GM15510 (cell line): ENCODE measurements around the gene CDH4.

ENCODE experiments used
- POLR2A ChIP-seq: IDR thresholded peaks from 3 replicates; pipeline ENCODE4 v1.6.1; 2011; ENCODE audit warnings: borderline replicate concordance; ENCODE audit not compliant: insufficient read length; ENCODE audit errors: extremely low read depth

CDH4 gene

GRCh38 chr20:61562897-61563504 is 310.9 kb downstream of the CDH4 start:
- TF ChIP-seq POLR2A = no peak

- TF ChIP-seq POLR2A = no peak
Observed at GRCh38 chr20:61564628-61565027, 312.6 kb downstream of the CDH4 start.

GRCh38 chr20:61565791-61566190 is 313.7 kb downstream of the CDH4 start:
- no peak for TF ChIP-seq POLR2A

GRCh38 chr20:61566691-61567090 is 314.6 kb downstream of the CDH4 start:
- no peak for TF ChIP-seq POLR2A

- no peak for TF ChIP-seq POLR2A
Observed at GRCh38 chr20:61567204-61567603, 315.1 kb downstream of the CDH4 start.

- no peak for TF ChIP-seq POLR2A
Observed at GRCh38 chr20:61569825-61570224, 317.8 kb downstream of the CDH4 start.

GRCh38 chr20:61570646-61571195 is 318.7 kb downstream of the CDH4 start:
- TF ChIP-seq POLR2A = no peak

GRCh38 chr20:61571221-61571620 is 319.2 kb downstream of the CDH4 start:
- TF ChIP-seq POLR2A = no peak

- TF ChIP-seq POLR2A = no peak
Observed at GRCh38 chr20:61571916-61572711, 320.1 kb downstream of the CDH4 start.

GRCh38 chr20:61572789-61573188 is 320.7 kb downstream of the CDH4 start:
- TF ChIP-seq POLR2A = no peak

GRCh38 chr20:61573415-61574305 is 321.6 kb downstream of the CDH4 start:
- TF ChIP-seq POLR2A = no peak

GRCh38 chr20:61575151-61575937 is 323.3 kb downstream of the CDH4 start:
- no peak for TF ChIP-seq POLR2A

- TF ChIP-seq POLR2A = no peak
Observed at GRCh38 chr20:61576372-61576771, 324.3 kb downstream of the CDH4 start.

GRCh38 chr20:61577065-61577464 is 325.0 kb downstream of the CDH4 start:
- TF ChIP-seq POLR2A = no peak

GRCh38 chr20:61579908-61580307 is 327.8 kb downstream of the CDH4 start:
- TF ChIP-seq POLR2A = no peak
